B cell (primary cell): ENCODE results near the gene IRF1. TPM values are rescaled to one million over a fixed set of nuclear protein-coding genes. Genes with fewer than 3 reads are reported as not detected.

Experiments used
- ATAC-seq: fragments of 200-7000 bp; cut with Tn5 transposase; one replicate; pipeline ENCODE4 v1.10.0; 2021; ENCODE audit warnings: low read depth, mild to moderate bottlenecking, moderate number of reproducible peaks, moderate library complexity
- CTCF ChIA-PET: fragments of 350-600 bp; sonication (Branson Sonifier 250); formaldehyde crosslinking; loops from one replicate; lab custom pipeline; 2021; ENCODE audit warnings: antibody characterized with exemption, inconsistent platforms; lab: Charles Lee
- POLR2A ChIA-PET: fragments of 350-600 bp; sonication (Branson Sonifier 250); formaldehyde crosslinking; loops from one replicate; lab custom pipeline; 2021; ENCODE audit warnings: antibody characterized with exemption; lab: Charles Lee
- DNase-seq: peaks from one replicate; pipeline ENCODE4 v3.0.0; 2013
- H2AFZ ChIP-seq: 2 replicates; pipeline ENCODE4 v1.6.1; 2012; ENCODE audit warnings: mild to moderate bottlenecking, low read depth, low read length; ENCODE audit not compliant: insufficient read depth, poor library complexity, severe bottlenecking
- H3K27ac ChIP-seq, 2 donors: 1 replicate in 1 of 2; 2 replicates in 1 of 2; pipeline ENCODE4 v1.5.1; 2012 to 2013; ENCODE audit warnings: low read length in 2 of 2, mild to moderate bottlenecking in 2 of 2, moderate library complexity in 1 of 2
- H3K27me3 ChIP-seq, 4 experiments: fragments of 200-600 bp in 1 of 4; sonication (generic) in 1 of 4; replicated peaks in 1 of 4; 1 replicate in 2 of 4; 2 replicates in 2 of 4; pipeline versions ENCODE4 v1.6.1 to v1.7.0; 2013 to 2016; ENCODE audit warnings: low read length in 3 of 4, mild to moderate bottlenecking in 2 of 4, mixed read lengths in 1 of 4, moderate library complexity in 1 of 4; ENCODE audit not compliant: insufficient read depth in 4 of 4, control insufficient read depth in 3 of 4; ENCODE audit errors: control extremely low read depth in 1 of 4
- H3K36me3 ChIP-seq, 2 experiments: replicated peaks in 1 of 2; 1 replicate in 1 of 2; 2 replicates in 1 of 2; pipeline versions ENCODE4 v1.6.1 to v1.7.1; 2013; ENCODE audit warnings: low read length in 1 of 2; ENCODE audit not compliant: insufficient read depth in 2 of 2, control insufficient read depth in 1 of 2; ENCODE audit errors: control extremely low read depth in 1 of 2, extremely low read depth in 1 of 2
- H3K4me1 ChIP-seq, 2 donors: fragments of 200-600 bp in 1 of 2; sonication (generic) in 1 of 2; 1 replicate in 1 of 2; 2 replicates in 1 of 2; pipeline versions ENCODE4 v1.5.1 to v1.6.1; 2013 to 2017; ENCODE audit warnings: low read length in 2 of 2; ENCODE audit not compliant: control insufficient read depth in 2 of 2, insufficient read depth in 2 of 2
- H3K4me2 ChIP-seq: replicated peaks from 2 replicates; pipeline ENCODE3; 2012; ENCODE audit warnings: mild to moderate bottlenecking, low read depth, low read length; ENCODE audit not compliant: poor library complexity, severe bottlenecking
- H3K4me3 ChIP-seq, 5 experiments: fragments of 200-600 bp in 1 of 5; sonication (generic) in 1 of 5; 1 replicate in 3 of 5; 2 replicates in 2 of 5; pipeline versions ENCODE4 v1.5.1 to v1.7.0; 2011 to 2016; ENCODE audit warnings: low read length in 4 of 5, mild to moderate bottlenecking in 4 of 5, low read depth in 2 of 5, control low read depth in 1 of 5, moderate library complexity in 1 of 5; ENCODE audit not compliant: insufficient read depth in 1 of 5; ENCODE audit errors: control extremely low read depth in 1 of 5, extremely low read depth in 1 of 5
- H3K79me2 ChIP-seq: fragments of 200-600 bp; sonication (generic); one replicate; pipeline ENCODE4 v1.6.0; 2016; ENCODE audit warnings: low read length; ENCODE audit not compliant: control insufficient read depth, insufficient read depth
- H3K9ac ChIP-seq: fragments of 200-600 bp; sonication (generic); 2 replicates; pipeline ENCODE4 v1.6.1; 2017; ENCODE audit warnings: mild to moderate bottlenecking, low read length, moderate library complexity
- H3K9me3 ChIP-seq, 3 donors: one replicate each; pipeline versions ENCODE4 v1.6.1 to v1.7.1; 2013; ENCODE audit warnings: low read length in 2 of 3; ENCODE audit not compliant: control insufficient read depth in 2 of 3, insufficient read depth in 1 of 3; ENCODE audit errors: control extremely low read depth in 1 of 3
- H4K20me1 ChIP-seq: 2 replicates; pipeline ENCODE4 v1.6.0; 2012; ENCODE audit warnings: mild to moderate bottlenecking, low read length; ENCODE audit not compliant: insufficient read depth, control insufficient read depth, poor library complexity, severe bottlenecking
- H3K27ac Mint-ChIP-seq: one replicate; pipeline ENCODE4 v1.8.0; 2021; ENCODE audit warnings: mixed read lengths
- H3K27me3 Mint-ChIP-seq: one replicate; pipeline ENCODE4 v1.8.0; 2021; ENCODE audit warnings: mixed read lengths
- H3K4me1 Mint-ChIP-seq: one replicate; pipeline ENCODE4 v1.8.0; 2021; ENCODE audit warnings: mixed read lengths
- H3K4me3 Mint-ChIP-seq: one replicate; pipeline ENCODE4 v1.8.0; 2021; ENCODE audit warnings: mixed read lengths
- H3K9me3 Mint-ChIP-seq: one replicate; pipeline ENCODE4 v1.8.0; 2022; ENCODE audit warnings: mixed read lengths; ENCODE audit not compliant: insufficient read depth
- EZH2 ChIP-seq: IDR thresholded peaks from 2 replicates; pipeline ENCODE4 v1.6.1; 2012; ENCODE audit warnings: borderline replicate concordance, low read depth, mild to moderate bottlenecking, moderate library complexity, low read length; ENCODE audit not compliant: insufficient read depth, poor library complexity, severe bottlenecking
- WGBS: methylation state at CpG from one replicate; pipeline ENCODE4 v1.1.5; 2013; ENCODE audit warnings: missing lambda C conversion rate; ENCODE audit not compliant: insufficient coverage; 5-methylcytosine and 5-hydroxymethylcytosine counted together
- intact Hi-C: fragments of 100-400 bp; cut with micrococcal nuclease; formaldehyde crosslinking; loops from one replicate; pipeline ENCODE4 v1.10.0; 2022
- polyA plus RNA-seq: library from polyadenylated mRNA; depleted of rRNA; stranded (reverse); fragments of >200 nt; gene quantifications from 2 replicates; pipeline ENCODE4 v1.2.3, GENCODE V29; 2012
- total RNA-seq, 2 donors: library from RNA; stranded (reverse); fragments of 120-200 nt in 1 of 2; gene quantifications; 1 replicate in 1 of 2; 2 replicates in 1 of 2; pipeline versions ENCODE4 v1.2.3 to v1.2.4, GENCODE V29; 2013 to 2022
- TF ChIP-seq, protein P1 (sequence below): fragments of 200-600 bp; IDR thresholded peaks from one replicate; pipeline ENCODE4 v1.8.0; 2022; ENCODE audit warnings: antibody characterized with exemption, mild to moderate bottlenecking

IRF1 gene
- total and polyA plus RNA-seq, 2 donors (not counting 1 experiment from before 2014, with no cell fraction given), result 173 to 306 TPM

DNA sequence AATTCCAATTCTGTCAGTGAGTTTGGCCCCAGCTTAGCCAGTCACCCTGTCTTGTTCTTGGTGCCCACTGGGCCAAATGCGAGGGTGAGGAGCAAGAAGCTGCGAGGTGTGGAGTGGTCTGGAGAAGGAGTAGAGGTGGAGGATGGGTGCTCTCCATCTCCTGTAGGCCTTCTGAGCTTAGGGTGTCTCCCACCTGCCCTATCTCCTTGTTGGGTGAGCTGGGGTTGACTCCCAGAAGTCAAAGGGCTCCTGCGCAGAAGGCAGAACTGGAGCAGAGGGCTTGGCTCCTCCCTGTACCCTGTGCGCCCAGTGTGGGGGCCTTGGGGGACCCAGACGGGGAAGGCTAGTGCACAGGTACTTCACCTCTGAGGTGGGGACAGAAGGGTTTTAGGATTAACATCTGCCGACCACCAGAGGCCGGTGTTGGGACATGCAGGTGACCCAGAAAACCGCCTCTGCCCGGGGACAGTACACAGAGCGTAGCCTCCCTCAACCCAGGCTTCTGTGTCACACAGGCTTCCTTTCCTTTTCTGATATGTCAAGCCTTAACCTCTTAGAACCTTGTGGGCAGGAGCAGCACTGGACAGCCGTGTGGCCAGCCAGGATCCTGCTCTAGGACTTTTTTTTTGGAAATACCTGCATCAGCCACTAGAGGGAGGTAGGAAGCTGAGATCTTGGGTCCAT, 35.9 kb upstream of the IRF1 start:
- H3K9me3 ChIP-seq, result no peaks in the 10 kb centered on the region
- peaks cover 49% of the 10 kb centered on the region for H3K4me1 Mint-ChIP-seq
- ChIA-PET POLR2A (interaction anchor here (0.6 to 1.1 kb wide), 2 partner anchors 27 to 30 kb away, joined by 3 read pairs; partner anchors contain the start of gene RAD50), CTCF (interaction anchor here (0.6 to 4.0 kb wide), 31 partner anchors 10 to 357 kb away, joined by 3 to 32 read pairs (median 5); partner anchors contain the start of genes IL5 and SHROOM1)
- no peaks in the 10 kb centered on the region for H4K20me1 ChIP-seq
- H3K27me3 Mint-ChIP-seq, result no peaks in the 10 kb centered on the region
- peak overlapping the region; percentile 25 for H2AFZ ChIP-seq
- H3K27ac ChIP-seq, result no peak overlapping the region
- peaks cover 41 to 45% of the 10 kb centered on the region in 2 donors for H3K4me1 ChIP-seq
- no peak overlapping the region for H3K4me3 ChIP-seq
- TF ChIP-seq, protein P1, sequence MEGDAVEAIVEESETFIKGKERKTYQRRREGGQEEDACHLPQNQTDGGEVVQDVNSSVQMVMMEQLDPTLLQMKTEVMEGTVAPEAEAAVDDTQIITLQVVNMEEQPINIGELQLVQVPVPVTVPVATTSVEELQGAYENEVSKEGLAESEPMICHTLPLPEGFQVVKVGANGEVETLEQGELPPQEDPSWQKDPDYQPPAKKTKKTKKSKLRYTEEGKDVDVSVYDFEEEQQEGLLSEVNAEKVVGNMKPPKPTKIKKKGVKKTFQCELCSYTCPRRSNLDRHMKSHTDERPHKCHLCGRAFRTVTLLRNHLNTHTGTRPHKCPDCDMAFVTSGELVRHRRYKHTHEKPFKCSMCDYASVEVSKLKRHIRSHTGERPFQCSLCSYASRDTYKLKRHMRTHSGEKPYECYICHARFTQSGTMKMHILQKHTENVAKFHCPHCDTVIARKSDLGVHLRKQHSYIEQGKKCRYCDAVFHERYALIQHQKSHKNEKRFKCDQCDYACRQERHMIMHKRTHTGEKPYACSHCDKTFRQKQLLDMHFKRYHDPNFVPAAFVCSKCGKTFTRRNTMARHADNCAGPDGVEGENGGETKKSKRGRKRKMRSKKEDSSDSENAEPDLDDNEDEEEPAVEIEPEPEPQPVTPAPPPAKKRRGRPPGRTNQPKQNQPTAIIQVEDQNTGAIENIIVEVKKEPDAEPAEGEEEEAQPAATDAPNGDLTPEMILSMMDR, result peak; percentile 89
- no peak for TF ChIP-seq EZH2
- H3K36me3 ChIP-seq, result no peaks in the 10 kb centered on the region
- H3K4me3 Mint-ChIP-seq, result peak overlapping the region; percentile 8
- no peaks in the 10 kb centered on the region for H3K27me3 ChIP-seq
- no peaks in the 10 kb centered on the region for H3K79me2 ChIP-seq
- H3K9ac ChIP-seq, result no peak overlapping the region
- H3K27ac Mint-ChIP-seq, result no peak overlapping the region
- no peaks in the 10 kb centered on the region for H3K9me3 Mint-ChIP-seq
- 53% methylated on average over 11 of the region's 11 CpGs for WGBS
- DNase-seq (peak; percentile 71), ATAC-seq (peak; percentile 53)
- H3K4me2 ChIP-seq, result peak overlapping the region; percentile 62
- intact Hi-C loops, result loop anchor here (1.0 to 5.0 kb wide), 2 partner anchors 186 to 294 kb away; no protein-coding TSS in a partner anchor

DNA sequence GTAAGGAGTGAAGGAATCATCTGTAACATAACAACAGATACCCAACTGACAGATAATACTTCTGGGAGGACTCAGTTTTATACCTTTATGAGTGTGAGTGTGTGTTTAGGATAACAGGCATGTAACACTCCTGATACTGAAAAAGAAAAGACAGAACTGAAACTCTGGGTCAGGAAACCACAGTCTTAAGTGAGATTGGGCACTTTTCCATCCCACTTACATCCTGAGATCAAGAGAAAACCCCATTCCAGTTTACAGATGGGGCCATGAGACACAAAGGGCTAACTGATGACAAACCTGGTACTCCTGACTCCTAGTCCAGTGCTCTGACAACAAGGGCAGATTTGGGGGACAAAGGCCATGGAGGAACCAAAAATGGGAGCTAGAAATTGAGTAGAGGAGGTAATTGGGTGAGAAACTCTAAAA, 34.7 kb upstream of the IRF1 start:
- Mint-ChIP-seq H3K4me3 (peak overlapping the region; percentile 74), H3K27ac (peak overlapping the region; percentile 74)
- CTCF ChIA-PET, result interaction anchor here (0.8 to 4.0 kb wide), 9 partner anchors 11 to 995 kb away, joined by 3 to 32 read pairs (median 16); no protein-coding TSS in a partner anchor

More for the DNA sequence above, 34.7 kb upstream of the IRF1 start:
- H3K9me3 ChIP-seq, result no peaks in the 10 kb centered on the region
- POLR2A ChIA-PET, result interaction anchor here (0.7 kb wide), 1 partner anchor 1621 kb away, joined by 3 read pairs; no protein-coding TSS in a partner anchor
- H3K27me3 ChIP-seq, result no peaks in the 10 kb centered on the region
- peak overlapping the region in 1 of 5 experiments; percentile 1 for H3K4me3 ChIP-seq
- H3K79me2 ChIP-seq, result no peaks in the 10 kb centered on the region
- intact Hi-C loops, result loop anchor here (5.0 kb wide), 1 partner anchor 187 kb away; no protein-coding TSS in a partner anchor
- no peaks in the 10 kb centered on the region for H3K36me3 ChIP-seq
- H4K20me1 ChIP-seq, result no peaks in the 10 kb centered on the region
- no peak overlapping the region for H2AFZ ChIP-seq
- peaks cover 45 to 47% of the 10 kb centered on the region in 2 donors for H3K4me1 ChIP-seq
- Mint-ChIP-seq H3K9me3 (peaks cover 2% of the 10 kb centered on the region), H3K27me3 (no peaks in the 10 kb centered on the region), H3K4me1 (peaks cover 55% of the 10 kb centered on the region)
- no peak overlapping the region for H3K27ac ChIP-seq
- no peak for TF ChIP-seq EZH2
- TF ChIP-seq, protein P1, result no peak
- peak overlapping the region; percentile 62 for H3K4me2 ChIP-seq
- ATAC-seq (peak; percentile 77), DNase-seq (peak; percentile 72)
- H3K9ac ChIP-seq, result no peak overlapping the region
